Measurements from ENCODE around the gene IFNA5.

Gene IFNA5

DNA sequence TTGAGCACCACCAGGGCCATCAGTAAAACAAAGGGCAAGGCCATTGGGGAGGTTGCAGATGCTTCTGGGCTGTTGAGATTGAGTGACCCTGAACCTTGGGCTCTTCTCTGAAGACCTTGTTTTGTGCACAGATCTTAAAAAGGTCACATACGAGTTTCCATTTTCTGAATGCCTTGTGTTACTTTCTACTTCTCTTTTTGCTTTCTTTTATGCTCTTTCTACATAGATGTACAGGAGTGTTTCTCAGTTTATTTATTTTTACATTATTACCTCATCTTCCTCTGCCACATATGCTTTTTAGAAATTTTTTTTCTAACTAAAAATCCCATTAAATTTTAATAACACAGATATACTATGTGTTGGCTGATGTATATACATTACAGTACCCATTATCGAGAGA, at the start of gene IFNA5:
Gene IFNA5, minus strand, starts transcription at position 101 of the 400 bp plus-strand sequence. Its CDS starts 57 bp downstream, at position 44.
- no peak for DNase-seq

- DNase-seq, result no peak
Measured at GRCh38 chr9:21350787-21351186, 45.7 kb upstream of the IFNA5 start, which contains the start of gene IFNA6. Gene IFNA6 (minus strand): TSS chr9:21350887. CDS start chr9:21350887, 0 bp downstream.

DNA sequence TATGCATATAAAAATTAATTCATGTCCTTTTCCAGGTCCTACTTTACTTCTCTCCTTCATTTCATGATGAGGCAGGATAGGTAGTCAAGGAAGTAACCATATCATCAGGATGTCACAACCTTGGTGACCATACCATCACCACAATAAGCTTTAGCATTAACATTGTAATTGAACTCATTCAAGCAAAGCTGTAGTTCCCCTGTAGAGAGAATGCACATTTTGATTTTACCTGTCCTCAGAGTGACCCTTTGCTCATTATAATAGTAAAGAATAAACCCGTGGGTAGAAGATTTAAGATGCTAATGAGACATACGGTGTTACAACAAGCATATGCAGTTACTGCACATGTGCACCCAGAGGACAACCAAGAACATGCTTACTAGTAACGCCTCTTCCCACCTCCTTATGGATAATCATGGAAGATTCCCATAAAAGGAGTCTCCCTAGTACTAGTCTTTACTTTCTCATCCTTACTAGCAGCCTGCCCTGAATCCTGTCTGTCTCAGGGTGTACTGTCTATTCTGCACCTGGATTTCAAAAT, 43.4 kb upstream of the IFNA5 start:
- DNase-seq, result no peak

DNA sequence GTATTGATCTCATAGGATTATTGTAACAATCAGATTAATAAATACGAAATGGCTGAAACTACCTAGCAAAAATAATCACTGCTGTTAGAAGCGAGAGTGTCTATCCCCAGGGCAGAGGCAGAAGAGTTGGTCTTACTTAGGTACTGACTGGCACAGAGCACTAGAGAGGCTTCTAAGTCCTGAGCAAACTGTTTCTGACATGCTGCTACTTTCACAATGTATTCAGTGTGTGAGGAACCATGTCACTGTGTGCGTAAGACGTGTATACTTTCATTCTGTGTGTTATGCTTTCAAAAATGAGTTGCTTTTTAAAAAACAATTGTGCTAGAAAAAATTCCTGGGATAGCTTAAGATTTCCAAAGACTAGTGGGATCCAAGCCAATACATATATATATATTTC, 35.6 kb upstream of the IFNA5 start:
- DNase-seq, result no peak

DNA sequence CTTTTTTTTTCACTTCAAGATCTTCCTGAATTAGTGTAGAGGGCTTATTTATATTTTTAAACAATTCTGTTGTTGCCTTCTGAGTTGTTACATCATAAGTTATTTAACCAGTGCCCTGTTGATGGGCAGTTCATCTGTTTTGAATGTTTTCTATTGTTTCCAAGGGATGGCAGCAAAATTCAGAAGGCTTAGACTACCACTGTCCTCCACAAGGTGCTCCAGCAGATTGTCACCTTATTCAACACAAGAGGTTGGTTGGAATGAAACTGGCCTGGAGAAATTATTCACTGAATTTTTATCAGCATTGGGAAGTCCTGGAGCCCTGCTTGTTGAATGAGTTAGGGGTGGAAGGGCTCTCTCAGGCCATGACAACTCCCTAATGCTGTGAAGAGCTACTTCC, 31.3 kb upstream of the IFNA5 start:
- DNase-seq, result no peak

GRCh38 chr9:21334701-21335632, 29.9 kb upstream of the IFNA5 start, which contains the start of gene KLHL9:
Gene KLHL9 (minus strand): TSS chr9:21335404. CDS start chr9:21334859, 545 bp downstream.
- DNase-seq, result peak; percentile 83 to 89

DNA sequence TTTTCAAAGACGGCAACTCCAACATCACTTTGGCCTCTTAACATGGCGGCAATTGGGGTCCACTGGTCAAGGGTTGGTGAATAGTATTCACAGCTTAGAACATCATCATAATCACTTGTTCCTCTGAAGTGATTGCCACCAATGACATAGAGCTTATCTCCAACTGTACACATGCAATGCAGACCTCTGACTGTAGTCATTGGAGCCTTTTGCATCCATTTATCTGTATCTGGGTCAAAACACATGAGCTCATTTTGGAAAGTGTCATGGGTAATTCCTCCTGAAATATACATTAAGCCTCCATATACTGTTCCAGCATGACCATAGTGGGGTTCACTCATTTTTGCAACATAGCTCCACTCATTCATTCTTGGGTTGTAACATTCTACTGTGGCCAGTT, 28.1 kb upstream of the IFNA5 start:
- no peak for DNase-seq

DNA sequence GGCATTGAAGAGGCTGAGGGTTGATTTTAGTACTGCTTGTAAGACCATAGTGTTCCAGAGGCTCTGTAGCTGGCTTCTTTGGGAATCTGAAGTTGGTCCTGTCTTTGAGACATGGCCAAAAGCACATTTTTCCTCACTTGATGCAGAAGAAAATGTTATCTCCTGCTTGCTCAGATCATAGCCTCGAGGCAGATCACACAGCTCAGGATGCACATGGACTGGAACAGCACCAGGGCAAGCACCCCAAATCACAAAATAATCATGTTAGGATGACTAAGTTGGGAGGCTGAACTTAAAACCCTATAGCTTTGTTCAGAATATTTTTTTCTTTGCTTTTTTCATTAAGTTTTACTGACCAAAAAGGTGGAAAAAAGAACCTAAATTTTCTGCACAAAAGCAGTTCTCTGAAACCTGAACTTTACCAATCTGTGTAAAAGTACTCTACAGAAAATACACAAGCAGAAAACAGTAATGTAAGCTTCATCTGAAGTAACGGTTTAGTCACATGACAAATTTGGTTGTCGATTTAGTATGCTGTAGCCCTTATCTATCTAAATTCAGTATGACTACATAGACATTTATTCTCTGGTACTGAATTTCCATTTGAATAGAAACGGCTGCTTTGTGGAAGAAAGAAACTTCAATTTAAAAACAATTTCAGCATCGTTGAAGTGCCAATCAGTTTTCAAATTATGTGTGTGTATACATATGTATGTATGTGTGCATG, 26.7 kb upstream of the IFNA5 start:
- DNase-seq, result no peak

DNA sequence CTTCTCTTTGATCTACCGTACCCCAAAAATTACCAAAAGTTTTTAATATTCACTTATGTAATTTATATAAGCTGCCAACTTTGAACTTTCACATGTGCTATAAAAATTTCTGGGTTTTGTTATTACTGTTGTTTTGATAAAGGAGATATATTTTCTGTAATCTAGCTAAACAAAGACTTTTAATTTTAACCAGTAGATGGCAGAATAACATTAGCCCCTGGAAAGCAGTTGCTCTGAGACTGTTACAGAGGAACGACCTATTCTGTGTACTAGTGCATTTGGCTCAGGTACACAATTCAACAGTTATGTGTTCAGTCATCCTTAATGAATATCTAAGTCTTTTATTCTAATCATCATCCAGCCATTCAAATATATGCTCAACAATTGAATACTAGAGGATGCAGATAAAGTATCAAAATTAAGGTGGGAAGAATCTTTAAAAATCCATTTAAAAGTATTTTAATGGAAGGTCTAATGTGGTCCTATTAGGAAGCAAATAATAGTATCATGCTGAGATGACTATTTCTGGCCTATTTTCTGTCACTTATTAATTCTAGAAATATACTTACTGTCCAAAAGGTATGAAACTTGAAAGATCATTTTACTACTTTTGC, 21.5 kb upstream of the IFNA5 start:
- DNase-seq, result no peak

GRCh38 chr9:21324047-21324446, 18.9 kb upstream of the IFNA5 start:
- DNase-seq, result no peak

- DNase-seq, result no peak
Measured at GRCh38 chr9:21322911-21323461, 17.9 kb upstream of the IFNA5 start.

GRCh38 chr9:21320465-21320864, 15.4 kb upstream of the IFNA5 start:
- no peak for DNase-seq

- DNase-seq, result peak in 1 of 2 donors; percentile 30
Measured at GRCh38 chr9:21317956-21318923, 13.1 kb upstream of the IFNA5 start.

DNA sequence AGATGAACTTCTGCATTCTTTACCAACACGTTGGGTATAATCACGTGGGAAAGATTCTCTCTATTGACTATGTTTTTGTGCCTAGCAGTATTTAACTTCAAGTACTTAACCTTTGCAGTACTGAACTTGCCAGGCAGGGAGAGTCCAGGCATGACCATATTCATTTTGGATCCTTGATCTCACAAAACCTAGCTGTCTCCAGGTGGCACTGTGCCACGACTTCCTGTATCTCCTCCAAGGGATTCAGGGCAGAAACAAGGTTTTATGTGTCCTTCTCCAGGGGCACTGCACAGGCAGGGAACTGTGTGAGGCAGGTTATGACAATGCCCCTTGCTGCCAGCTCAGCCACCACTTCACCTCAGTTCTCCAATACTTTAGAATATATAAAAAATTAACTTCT, 11.7 kb upstream of the IFNA5 start:
- DNase-seq, result no peak

GRCh38 chr9:21316032-21316842, 11.1 kb upstream of the IFNA5 start:
- DNase-seq, result no peak

- no peak for DNase-seq
Measured at GRCh38 chr9:21314152-21314551, 9.0 kb upstream of the IFNA5 start.

GRCh38 chr9:21311889-21312288, 6.8 kb upstream of the IFNA5 start:
- DNase-seq, result no peak

- no peak for DNase-seq
Measured at GRCh38 chr9:21295992-21296391, 9.1 kb downstream of the IFNA5 start.

- DNase-seq, result no peak
Measured at GRCh38 chr9:21294904-21295538, 10.1 kb downstream of the IFNA5 start.

DNA sequence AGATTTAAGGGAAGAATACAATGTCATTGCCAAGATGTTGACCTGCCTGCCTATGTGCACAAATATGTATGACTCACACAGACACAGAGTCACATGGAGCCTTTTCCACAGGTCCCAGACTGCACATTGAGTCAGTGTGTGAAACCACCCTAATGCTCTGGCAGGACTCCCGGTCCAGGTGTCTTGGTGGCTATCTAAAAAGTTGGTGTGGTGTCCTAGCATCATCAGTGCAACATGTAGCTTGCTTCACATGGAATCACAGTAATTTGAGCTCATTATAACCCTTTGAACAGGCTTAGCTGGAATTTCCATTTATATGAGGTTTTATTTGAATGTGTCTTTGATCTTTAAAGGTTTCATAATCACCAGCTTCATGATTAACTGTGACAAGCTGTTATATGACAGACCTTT, 10.7 kb downstream of the IFNA5 start:
- no peak for DNase-seq

Data from activated CD4-positive, alpha-beta T cell treated with anti-CD3 and anti-CD28 coated beads for 4 hours (primary cell).